Measurements from ENCODE around the gene MOCS1. TPM values are rescaled to one million over a fixed set of nuclear protein-coding genes. Genes with fewer than 3 reads are reported as not detected.

MOCS1 gene
- total and polyA plus RNA-seq, 2 experiments from 2014 or later = 7.3 to 9.0 TPM

DNA sequence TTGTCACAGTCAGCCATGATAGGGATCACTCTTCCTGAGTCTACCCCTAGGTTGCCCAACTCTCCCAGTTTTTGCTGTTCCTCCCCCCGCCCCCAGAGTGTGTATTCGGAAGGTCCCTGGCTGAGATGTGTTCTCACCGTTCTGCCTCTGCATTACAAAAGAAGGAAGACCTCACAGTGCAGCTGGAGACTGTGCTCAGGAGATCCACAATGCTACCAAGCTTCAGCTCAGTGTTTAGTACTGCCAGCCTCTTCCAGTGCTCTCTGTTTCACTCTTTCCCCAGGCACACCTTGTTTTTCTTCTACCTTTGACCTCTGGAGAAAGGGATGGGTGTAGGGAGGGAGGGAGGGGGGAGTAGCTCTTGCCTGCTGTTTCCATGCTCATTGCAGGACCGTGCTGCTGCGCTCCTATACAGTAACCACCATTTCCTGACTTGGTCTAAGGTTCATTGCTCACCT is 13.4 kb upstream of the MOCS1 start:
- TF ChIP-seq EZH2phosphoT487 (IDR thresholded peaks at IDR 0.05; ENCODE audit: insufficient read depth, low read depth) = no peak
- TF ChIP-seq EZH2 (IDR thresholded peaks at IDR 0.05; ENCODE audit: insufficient read depth, poor library complexity, severe bottlenecking) = no peak
- 0 out of 2 replicates have a peak, but pooled peaks cover 4% of the 10 kb centered on the region for H3K27me3 ChIP-seq (replicated peaks; ENCODE audit: insufficient read depth)
- no peak overlapping the region for H3K9ac ChIP-seq
- H3K9me3 ChIP-seq (ENCODE audit: low read depth) = no peaks in the 10 kb centered on the region
- no peak for DNase-seq
- H3K27ac ChIP-seq = no peak overlapping the region
- no peak overlapping the region for H3K4me2 ChIP-seq (ENCODE audit: unreplicated experiment)
- H4K20me1 ChIP-seq (ENCODE audit: insufficient read depth) = no peaks in the 10 kb centered on the region
- no peaks in the 10 kb centered on the region for H3K9me2 ChIP-seq (ENCODE audit: insufficient read depth)
- in situ Hi-C loops (cut with MboI) = no loop called here
- H3K4me3 ChIP-seq = no peak overlapping the region
- no peaks in the 10 kb centered on the region for H3F3A ChIP-seq (ENCODE audit: insufficient read depth)
- H3K36me3 ChIP-seq (ENCODE audit: low read depth) = no peaks in the 10 kb centered on the region
- WGBS, 2 experiments (ENCODE audit: low coverage in 1 of 2, low lambda C conversion rate in 2 of 2, missing lambda C conversion rate in 2 of 2) = 43 to 49% methylated on average over 5 of the region's 5 CpGs
- H3K4me1 ChIP-seq (ENCODE audit: insufficient read depth) = 0 out of 2 replicates have a peak, but pooled peaks cover 3% of the 10 kb centered on the region
- H2AFZ ChIP-seq = no peak overlapping the region
- H3K79me2 ChIP-seq (ENCODE audit: insufficient read depth) = no peaks in the 10 kb centered on the region

DNA sequence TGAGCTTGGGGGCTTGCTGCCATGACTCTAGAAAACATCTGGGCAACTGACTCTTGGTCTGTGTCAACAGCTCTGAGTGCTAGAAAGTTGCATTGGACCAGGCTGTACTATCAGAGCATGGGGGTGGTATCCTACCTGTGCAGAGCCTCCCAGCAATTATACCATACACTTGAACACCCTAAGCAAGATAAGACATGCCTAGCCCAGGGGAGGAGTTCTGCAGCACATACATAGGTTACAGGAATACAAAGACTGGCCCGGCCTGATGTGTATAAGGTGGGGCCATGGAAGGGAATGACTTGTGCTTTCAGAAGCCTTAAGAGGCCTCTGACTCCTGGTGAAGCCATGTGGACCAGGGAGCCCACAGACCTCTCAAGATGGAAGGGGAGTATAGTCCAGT is 11.4 kb upstream of the MOCS1 start:
- no peak for DNase-seq
- Histone ChIP-seq H3K27ac (no peak overlapping the region), H3K4me3 (no peak overlapping the region), H2AFZ (no peak overlapping the region), H3K79me2 (ENCODE audit: insufficient read depth) (no peaks in the 10 kb centered on the region), H4K20me1 (ENCODE audit: insufficient read depth) (no peaks in the 10 kb centered on the region), H3K36me3 (ENCODE audit: low read depth) (no peaks in the 10 kb centered on the region), H3K9ac (no peak overlapping the region), H3K9me2 (ENCODE audit: insufficient read depth) (no peaks in the 10 kb centered on the region), H3K9me3 (ENCODE audit: low read depth) (no peaks in the 10 kb centered on the region), H3K4me2 (ENCODE audit: unreplicated experiment) (no peak overlapping the region), H3F3A (ENCODE audit: insufficient read depth) (no peaks in the 10 kb centered on the region), H3K27me3 (replicated peaks; ENCODE audit: insufficient read depth) (0 out of 2 replicates have a peak, but pooled peaks cover 4% of the 10 kb centered on the region), H3K4me1 (ENCODE audit: insufficient read depth) (no peaks in the 10 kb centered on the region)
- WGBS, 2 experiments (ENCODE audit: low coverage in 1 of 2, low lambda C conversion rate in 2 of 2, missing lambda C conversion rate in 2 of 2) = 57 to 64% methylated on average over 1 of the region's 1 CpG
- in situ Hi-C loops (cut with MboI) = no loop called here
- no peak for TF ChIP-seq EZH2 (IDR thresholded peaks at IDR 0.05; ENCODE audit: insufficient read depth, poor library complexity, severe bottlenecking)
- no peak for TF ChIP-seq EZH2phosphoT487 (IDR thresholded peaks at IDR 0.05; ENCODE audit: insufficient read depth, low read depth)

DNA sequence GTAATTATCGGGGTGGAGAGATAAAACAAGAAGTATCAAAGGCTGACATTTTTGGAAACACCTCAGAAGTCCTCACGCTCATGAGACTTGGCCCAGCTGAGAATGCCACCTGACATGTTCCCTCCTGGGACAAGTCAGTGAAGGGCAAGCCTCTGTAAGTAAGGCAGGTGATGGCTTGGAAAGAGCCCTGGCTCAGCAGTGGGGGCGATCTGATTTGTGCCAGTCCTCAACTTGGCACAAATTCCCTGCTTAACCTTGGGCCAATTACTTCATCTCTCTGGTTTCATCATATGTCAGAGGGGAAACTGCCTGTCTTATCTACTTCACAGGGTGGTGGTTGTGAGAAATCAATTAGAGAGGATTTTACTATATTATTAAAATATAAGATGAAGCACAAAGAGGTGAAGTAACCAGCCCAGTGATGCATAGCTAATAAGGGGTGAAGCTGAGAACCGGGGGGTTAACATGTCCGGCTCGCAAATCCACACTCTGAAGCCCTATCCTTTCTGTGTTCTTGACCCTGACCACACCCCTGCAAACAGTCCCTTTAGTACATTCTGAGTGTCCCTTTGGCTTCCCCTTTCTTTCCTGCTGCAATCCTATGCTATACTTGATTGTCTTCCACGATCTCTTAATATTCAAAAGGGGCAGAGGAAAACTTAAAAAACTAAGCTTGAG is 8.8 kb upstream of the MOCS1 start:
- H2AFZ ChIP-seq = no peak overlapping the region
- H3K4me1 ChIP-seq (ENCODE audit: insufficient read depth) = no peaks in the 10 kb centered on the region
- H3K36me3 ChIP-seq (ENCODE audit: low read depth) = no peaks in the 10 kb centered on the region
- no peaks in the 10 kb centered on the region for H3K9me2 ChIP-seq (ENCODE audit: insufficient read depth)
- no peak overlapping the region for H3K9ac ChIP-seq
- H3K27ac ChIP-seq = no peak overlapping the region
- H4K20me1 ChIP-seq (ENCODE audit: insufficient read depth) = no peaks in the 10 kb centered on the region
- no peak for TF ChIP-seq EZH2 (IDR thresholded peaks at IDR 0.05; ENCODE audit: insufficient read depth, poor library complexity, severe bottlenecking)
- no peak for TF ChIP-seq EZH2phosphoT487 (IDR thresholded peaks at IDR 0.05; ENCODE audit: insufficient read depth, low read depth)
- no peak overlapping the region for H3K4me3 ChIP-seq
- 0 out of 2 replicates have a peak, but pooled peaks cover 4% of the 10 kb centered on the region for H3K27me3 ChIP-seq (replicated peaks; ENCODE audit: insufficient read depth)
- H3K79me2 ChIP-seq (ENCODE audit: insufficient read depth) = no peaks in the 10 kb centered on the region
- H3K9me3 ChIP-seq (ENCODE audit: low read depth) = no peaks in the 10 kb centered on the region
- no peak for DNase-seq
- WGBS, 2 experiments (ENCODE audit: low coverage in 1 of 2, low lambda C conversion rate in 2 of 2, missing lambda C conversion rate in 2 of 2) = 64 to 77% methylated on average over 7 of the region's 7 CpGs
- H3K4me2 ChIP-seq (ENCODE audit: unreplicated experiment) = no peak overlapping the region
- no peaks in the 10 kb centered on the region for H3F3A ChIP-seq (ENCODE audit: insufficient read depth)
- in situ Hi-C loops (cut with MboI) = no loop called here

DNA sequence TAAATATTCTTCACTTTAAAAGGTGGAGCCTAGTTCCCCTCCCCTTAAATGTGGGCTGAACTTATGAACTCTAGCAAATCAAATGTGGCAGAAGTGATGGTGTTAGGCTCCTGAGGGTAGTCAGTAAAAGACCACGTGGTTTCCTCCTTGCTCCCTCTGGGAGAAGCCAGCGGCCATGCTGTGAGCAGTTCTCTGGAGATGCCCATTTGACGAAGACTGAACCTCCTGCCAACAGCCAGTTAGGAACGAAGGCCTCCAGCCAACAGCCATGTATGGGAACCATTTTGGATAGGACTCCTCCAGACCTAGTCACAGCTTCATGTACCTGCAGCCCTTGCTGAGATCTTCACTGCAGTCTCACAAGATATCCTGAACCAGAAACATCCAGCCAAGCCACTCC is 7.6 kb upstream of the MOCS1 start:
- in situ Hi-C loops (cut with MboI) = no loop called here
- no peaks in the 10 kb centered on the region for H3K9me2 ChIP-seq (ENCODE audit: insufficient read depth)
- no peaks in the 10 kb centered on the region for H4K20me1 ChIP-seq (ENCODE audit: insufficient read depth)
- H3K79me2 ChIP-seq (ENCODE audit: insufficient read depth) = no peaks in the 10 kb centered on the region
- H2AFZ ChIP-seq = no peak overlapping the region
- H3K36me3 ChIP-seq (ENCODE audit: low read depth) = no peaks in the 10 kb centered on the region
- no peaks in the 10 kb centered on the region for H3K9me3 ChIP-seq (ENCODE audit: low read depth)
- no peak overlapping the region for H3K27ac ChIP-seq
- H3F3A ChIP-seq (ENCODE audit: insufficient read depth) = no peaks in the 10 kb centered on the region
- no peak overlapping the region for H3K9ac ChIP-seq
- no peak overlapping the region for H3K4me2 ChIP-seq (ENCODE audit: unreplicated experiment)
- H3K27me3 ChIP-seq (replicated peaks; ENCODE audit: insufficient read depth) = 0 out of 2 replicates have a peak, but pooled peaks cover 3% of the 10 kb centered on the region
- no peaks in the 10 kb centered on the region for H3K4me1 ChIP-seq (ENCODE audit: insufficient read depth)
- H3K4me3 ChIP-seq = no peak overlapping the region
- WGBS, 2 experiments (ENCODE audit: low coverage in 1 of 2, low lambda C conversion rate in 2 of 2, missing lambda C conversion rate in 2 of 2) = 69 to 73% methylated on average over 4 of the region's 4 CpGs
- TF ChIP-seq EZH2phosphoT487 (IDR thresholded peaks at IDR 0.05; ENCODE audit: insufficient read depth, low read depth) = no peak
- no peak for TF ChIP-seq EZH2 (IDR thresholded peaks at IDR 0.05; ENCODE audit: insufficient read depth, poor library complexity, severe bottlenecking)
- DNase-seq = no peak
